ENCODE data around the gene MEIS2.

- TF ChIP-seq CTCF (IDR thresholded peaks at IDR 0.05; ENCODE audit: low read length) (no peak), EZH2 (IDR thresholded peaks at IDR 0.05; ENCODE audit: borderline replicate concordance, low read length) (no peak)
These were observed 155.9 kb downstream of the MEIS2 start for GRCh38 chr15:36944442-36944841.

All from OCI-LY1 (cell line).